Nephron (organoid): ENCODE data around the gene PLEKHA7.
A peak's percentile ranks its signal among the peaks of the same experiment; 100 is the strongest.
"Not testable (repeated sequence)": the region's sequence is repeated elsewhere in the genome, so short reads cannot be mapped to it uniquely, and the experiment has no call there.

Experiments
- H3K27ac Mint-ChIP-seq, 3 experiments: 2 replicates each; pipeline ENCODE4 v1.8.0; 2020; ENCODE audit warnings: mixed read lengths in 3 of 3, mild to moderate bottlenecking in 2 of 3, moderate library complexity in 1 of 3
- H3K27me3 Mint-ChIP-seq: 2 replicates; pipeline ENCODE4 v1.8.0; 2021; ENCODE audit warnings: low read depth, mild to moderate bottlenecking, moderate library complexity, mixed read lengths
- H3K36me3 Mint-ChIP-seq: 2 replicates; pipeline ENCODE4 v1.8.0; 2020; ENCODE audit warnings: low read depth, mixed read lengths
- H3K4me1 Mint-ChIP-seq: 2 replicates; pipeline ENCODE4 v1.8.0; 2020; ENCODE audit warnings: mixed read lengths
- H3K4me3 Mint-ChIP-seq, 3 experiments: 2 replicates each; pipeline ENCODE4 v1.8.0; 2020; ENCODE audit warnings: mild to moderate bottlenecking in 3 of 3, mixed read lengths in 3 of 3, moderate library complexity in 2 of 3
- H3K9me3 Mint-ChIP-seq: 2 replicates; pipeline ENCODE4 v1.8.0; 2020; ENCODE audit warnings: mixed read lengths
- TF ChIP-seq, protein P1 (sequence below), 3 experiments: fragments of 200-600 bp; sonication (generic); IDR thresholded peaks; one replicate each; pipeline ENCODE4 v1.5.0; 2021; ENCODE audit warnings: antibody characterized with exemption in 3 of 3; ENCODE audit not compliant: unreplicated experiment in 3 of 3

PLEKHA7 gene

DNA sequence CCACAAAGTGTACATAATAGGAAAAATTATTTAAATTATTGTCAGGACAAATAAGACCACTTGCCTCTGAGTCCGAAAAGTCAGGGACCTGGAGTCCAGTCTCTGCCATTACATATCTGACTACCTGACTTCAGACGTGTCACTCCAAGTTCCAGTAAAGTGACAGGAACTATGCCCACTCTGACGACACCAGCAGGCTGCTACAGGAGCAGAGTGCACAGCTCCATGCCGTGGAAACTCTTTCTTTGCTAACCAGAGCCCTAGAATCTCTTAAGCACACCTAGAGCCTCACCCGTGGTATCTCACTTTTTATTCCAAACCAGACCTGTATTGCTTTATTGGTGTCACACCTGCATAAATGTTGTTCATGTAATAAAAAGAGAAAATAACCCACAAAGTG lies 93.7 kb downstream of the PLEKHA7 start:
- Mint-ChIP-seq H3K27ac (no peak overlapping the region), H3K4me3 (no peak overlapping the region), H3K9me3 (peaks cover 9% of the 10 kb centered on the region), H3K4me1 (peaks cover 5% of the 10 kb centered on the region), H3K27me3 (peaks cover 68% of the 10 kb centered on the region), H3K36me3 (peaks cover 7% of the 10 kb centered on the region)
- TF ChIP-seq, protein P1, sequence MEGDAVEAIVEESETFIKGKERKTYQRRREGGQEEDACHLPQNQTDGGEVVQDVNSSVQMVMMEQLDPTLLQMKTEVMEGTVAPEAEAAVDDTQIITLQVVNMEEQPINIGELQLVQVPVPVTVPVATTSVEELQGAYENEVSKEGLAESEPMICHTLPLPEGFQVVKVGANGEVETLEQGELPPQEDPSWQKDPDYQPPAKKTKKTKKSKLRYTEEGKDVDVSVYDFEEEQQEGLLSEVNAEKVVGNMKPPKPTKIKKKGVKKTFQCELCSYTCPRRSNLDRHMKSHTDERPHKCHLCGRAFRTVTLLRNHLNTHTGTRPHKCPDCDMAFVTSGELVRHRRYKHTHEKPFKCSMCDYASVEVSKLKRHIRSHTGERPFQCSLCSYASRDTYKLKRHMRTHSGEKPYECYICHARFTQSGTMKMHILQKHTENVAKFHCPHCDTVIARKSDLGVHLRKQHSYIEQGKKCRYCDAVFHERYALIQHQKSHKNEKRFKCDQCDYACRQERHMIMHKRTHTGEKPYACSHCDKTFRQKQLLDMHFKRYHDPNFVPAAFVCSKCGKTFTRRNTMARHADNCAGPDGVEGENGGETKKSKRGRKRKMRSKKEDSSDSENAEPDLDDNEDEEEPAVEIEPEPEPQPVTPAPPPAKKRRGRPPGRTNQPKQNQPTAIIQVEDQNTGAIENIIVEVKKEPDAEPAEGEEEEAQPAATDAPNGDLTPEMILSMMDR (IDR thresholded peaks at IDR 0.05; ENCODE audit: unreplicated experiment in 3 of 3), result no peak

DNA sequence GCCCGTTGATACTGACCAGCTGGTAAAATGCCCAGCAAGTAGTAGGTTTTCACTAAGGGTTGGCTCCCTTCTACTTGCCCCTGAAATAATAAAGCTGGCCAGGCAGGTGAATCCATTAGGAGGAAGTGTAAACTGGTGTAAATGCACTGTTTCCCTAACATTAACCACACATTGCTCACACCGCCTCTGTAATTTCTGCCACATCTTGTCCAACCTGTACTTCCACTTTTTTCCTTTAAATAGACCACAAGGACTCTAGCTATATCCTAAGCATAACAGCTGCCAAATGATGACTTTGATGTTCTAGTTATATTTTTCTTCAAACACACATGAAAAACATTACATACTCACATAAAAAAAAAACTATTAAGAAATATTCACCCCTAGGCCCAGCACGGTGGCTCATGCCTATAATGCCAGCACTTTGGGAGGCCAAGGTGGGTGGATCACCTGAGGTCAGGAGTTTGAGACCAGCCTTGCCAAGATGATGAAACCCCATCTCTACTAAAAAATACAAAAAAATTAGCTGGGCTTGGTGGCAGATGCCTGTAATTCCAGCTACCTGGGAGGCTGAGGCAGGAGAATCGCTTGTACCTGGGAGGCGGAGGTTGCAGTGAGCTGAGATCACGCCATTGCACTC lies 95.6 kb downstream of the PLEKHA7 start:
- H3K36me3 Mint-ChIP-seq, H3K9me3 Mint-ChIP-seq, H3K4me3 Mint-ChIP-seq, H3K4me1 Mint-ChIP-seq: not testable (repeated sequence)
- H3K27me3 Mint-ChIP-seq, result peaks cover 55% of the 10 kb centered on the region
- peak overlapping the region in 1 of 3 experiments; percentile 41 for H3K27ac Mint-ChIP-seq

DNA sequence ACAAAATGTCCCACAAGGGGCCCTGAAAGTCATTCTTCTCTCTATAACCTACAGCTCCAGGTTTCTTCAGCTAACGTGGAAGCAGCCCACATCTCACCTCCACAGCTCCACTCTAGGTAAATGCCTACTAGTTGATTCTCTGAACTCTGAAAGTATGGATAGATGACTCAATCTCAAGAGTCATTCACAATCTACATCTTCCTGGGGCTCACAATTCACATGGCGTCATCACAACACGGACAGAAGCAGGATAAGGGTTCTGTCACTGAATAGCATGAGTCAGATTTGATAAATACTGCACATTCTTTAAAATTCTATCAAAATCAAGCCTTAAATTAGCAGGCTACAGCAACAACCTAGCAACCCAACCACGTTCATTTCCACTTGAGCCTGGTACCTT lies 96.3 kb downstream of the PLEKHA7 start:
- peaks cover 7% of the 10 kb centered on the region for H3K36me3 Mint-ChIP-seq
- H3K27ac Mint-ChIP-seq, result no peak overlapping the region
- peaks cover 3% of the 10 kb centered on the region for H3K4me1 Mint-ChIP-seq
- H3K27me3 Mint-ChIP-seq, result peaks cover 48% of the 10 kb centered on the region
- H3K4me3 Mint-ChIP-seq, result no peak overlapping the region
- peaks cover 9% of the 10 kb centered on the region for H3K9me3 Mint-ChIP-seq
- TF ChIP-seq, protein P1 (IDR thresholded peaks at IDR 0.05; ENCODE audit: unreplicated experiment in 3 of 3), result no peak

GRCh38 chr11:16912692-16913111 lies 101.5 kb downstream of the PLEKHA7 start:
- no peak overlapping the region for H3K4me3 Mint-ChIP-seq
- peaks cover 10% of the 10 kb centered on the region for H3K27me3 Mint-ChIP-seq
- H3K27ac Mint-ChIP-seq, result peak overlapping the region in 1 of 3 experiments; percentile 60
- TF ChIP-seq, protein P1 (IDR thresholded peaks at IDR 0.05; ENCODE audit: unreplicated experiment in 3 of 3), result no peak
- peaks cover 7% of the 10 kb centered on the region for H3K36me3 Mint-ChIP-seq
- peaks cover 16% of the 10 kb centered on the region for H3K4me1 Mint-ChIP-seq
- peaks cover 9% of the 10 kb centered on the region for H3K9me3 Mint-ChIP-seq

DNA sequence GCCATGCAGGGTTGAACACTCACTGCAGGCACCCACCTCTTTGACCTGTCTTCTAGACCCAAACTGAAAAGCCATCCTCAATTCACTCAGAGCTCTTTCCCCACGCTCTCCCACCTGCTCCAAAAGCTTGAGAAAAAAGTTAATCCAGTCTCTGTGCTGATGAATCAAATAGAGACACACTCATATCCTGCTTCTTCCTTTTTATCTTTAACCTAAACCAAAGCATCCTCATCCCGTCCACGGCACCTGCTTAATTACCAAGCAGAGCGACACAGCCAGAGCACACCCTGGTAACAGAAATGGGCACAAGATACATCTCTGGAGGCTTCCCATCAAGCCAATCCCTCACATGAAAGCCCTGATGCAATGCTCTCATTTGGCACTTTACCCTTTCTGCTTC lies 102.6 kb downstream of the PLEKHA7 start:
- TF ChIP-seq, protein P1 (IDR thresholded peaks at IDR 0.05; ENCODE audit: unreplicated experiment in 3 of 3), result no peak
- Mint-ChIP-seq H3K27ac (no peak overlapping the region), H3K4me1 (peaks cover 16% of the 10 kb centered on the region), H3K9me3 (peaks cover 2% of the 10 kb centered on the region), H3K27me3 (peaks cover 6% of the 10 kb centered on the region), H3K4me3 (no peak overlapping the region), H3K36me3 (no peaks in the 10 kb centered on the region)

DNA sequence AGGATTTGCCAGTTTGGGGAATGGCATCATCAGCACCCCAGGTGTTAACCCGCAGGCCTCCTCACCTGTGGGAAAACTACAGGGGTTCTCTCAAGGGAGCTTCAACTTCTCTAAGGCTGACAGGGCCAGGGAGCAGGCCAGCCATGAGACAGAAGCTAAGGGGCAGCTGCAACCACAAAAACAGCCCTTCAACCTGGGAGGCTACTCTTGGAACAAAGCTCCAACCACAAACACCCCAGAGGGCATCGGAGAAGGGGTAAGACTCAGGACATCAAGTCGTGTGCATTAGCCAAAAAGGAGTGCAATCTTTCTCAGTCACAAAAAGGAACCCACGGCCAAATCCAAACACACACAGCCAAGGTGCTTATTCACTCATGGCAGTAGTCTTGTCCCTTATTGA lies 103.0 kb downstream of the PLEKHA7 start:
- H3K27me3 Mint-ChIP-seq, result peaks cover 6% of the 10 kb centered on the region
- H3K36me3 Mint-ChIP-seq, result no peaks in the 10 kb centered on the region
- no peaks in the 10 kb centered on the region for H3K9me3 Mint-ChIP-seq
- peaks cover 16% of the 10 kb centered on the region for H3K4me1 Mint-ChIP-seq
- no peak overlapping the region for H3K4me3 Mint-ChIP-seq
- TF ChIP-seq, protein P1 (IDR thresholded peaks at IDR 0.05; ENCODE audit: unreplicated experiment in 3 of 3), result no peak
- no peak overlapping the region for H3K27ac Mint-ChIP-seq
